C4-2B (cell line): ENCODE results near the gene ALAS1.

Experiments
- H3K27ac ChIP-seq: fragments of 450-650 bp; 2 replicates; pipeline ENCODE4 v1.5.1; 2017
- ZFX ChIP-seq: fragments of 450-650 bp; IDR thresholded peaks from 2 replicates; pipeline ENCODE4 v1.6.1; 2017
- TF ChIP-seq, protein P1 (sequence below): fragments of 450-650 bp; conservative IDR thresholded peaks from 2 replicates; pipeline ENCODE4 v1.5.1; 2017; ENCODE audit warnings: mild to moderate bottlenecking

ALAS1 gene

DNA sequence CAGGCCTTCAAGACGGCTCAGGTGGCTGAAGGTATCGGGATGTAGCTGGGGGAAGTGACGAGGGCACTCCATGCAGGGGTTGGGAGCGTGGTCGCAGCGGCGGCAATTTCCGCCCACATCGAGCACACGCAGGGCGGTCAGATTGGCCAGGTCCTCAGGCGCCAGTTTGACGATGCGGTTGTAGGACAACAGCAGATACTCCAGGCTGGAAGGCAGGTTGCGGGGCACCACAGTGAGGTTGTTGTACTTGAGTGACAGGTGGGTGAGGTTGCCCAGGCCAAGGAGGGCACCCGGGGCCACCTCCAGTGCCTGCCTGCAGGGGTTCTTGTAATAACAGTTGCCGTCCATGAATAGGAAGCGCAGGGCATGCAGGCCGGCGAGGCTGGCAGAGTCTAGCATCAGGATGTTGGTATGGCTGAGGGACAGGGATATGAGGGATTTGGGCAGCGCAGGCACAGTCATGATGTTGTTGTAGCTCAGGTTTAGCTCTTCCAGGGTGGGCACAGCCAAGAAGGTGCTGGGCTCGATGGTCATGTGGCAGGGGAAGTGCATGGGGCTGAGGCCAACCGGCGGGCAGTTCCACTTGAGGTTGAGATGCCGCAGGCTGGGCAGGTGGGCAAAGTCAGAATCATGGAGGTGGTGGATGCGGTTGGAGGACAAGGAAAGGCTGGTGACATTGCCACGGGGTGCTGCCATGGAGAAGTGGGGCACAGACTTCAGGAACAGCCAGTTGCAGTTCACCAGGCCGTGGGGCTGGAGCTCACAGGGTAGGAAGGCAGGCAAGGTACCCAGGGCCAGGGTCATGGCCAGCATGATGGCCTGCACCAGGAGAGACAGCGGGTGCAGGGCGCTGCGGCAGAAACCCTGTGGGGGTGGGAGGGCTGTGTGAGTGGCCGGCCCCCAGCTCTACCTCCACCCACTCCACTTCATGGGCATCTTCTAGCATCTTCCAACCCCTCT lies 25.8 kb downstream of the ALAS1 start:
- TF ChIP-seq ZFX = no peak
- TF ChIP-seq, protein P1, sequence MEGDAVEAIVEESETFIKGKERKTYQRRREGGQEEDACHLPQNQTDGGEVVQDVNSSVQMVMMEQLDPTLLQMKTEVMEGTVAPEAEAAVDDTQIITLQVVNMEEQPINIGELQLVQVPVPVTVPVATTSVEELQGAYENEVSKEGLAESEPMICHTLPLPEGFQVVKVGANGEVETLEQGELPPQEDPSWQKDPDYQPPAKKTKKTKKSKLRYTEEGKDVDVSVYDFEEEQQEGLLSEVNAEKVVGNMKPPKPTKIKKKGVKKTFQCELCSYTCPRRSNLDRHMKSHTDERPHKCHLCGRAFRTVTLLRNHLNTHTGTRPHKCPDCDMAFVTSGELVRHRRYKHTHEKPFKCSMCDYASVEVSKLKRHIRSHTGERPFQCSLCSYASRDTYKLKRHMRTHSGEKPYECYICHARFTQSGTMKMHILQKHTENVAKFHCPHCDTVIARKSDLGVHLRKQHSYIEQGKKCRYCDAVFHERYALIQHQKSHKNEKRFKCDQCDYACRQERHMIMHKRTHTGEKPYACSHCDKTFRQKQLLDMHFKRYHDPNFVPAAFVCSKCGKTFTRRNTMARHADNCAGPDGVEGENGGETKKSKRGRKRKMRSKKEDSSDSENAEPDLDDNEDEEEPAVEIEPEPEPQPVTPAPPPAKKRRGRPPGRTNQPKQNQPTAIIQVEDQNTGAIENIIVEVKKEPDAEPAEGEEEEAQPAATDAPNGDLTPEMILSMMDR = no peak
- H3K27ac ChIP-seq = no peak overlapping the region

DNA sequence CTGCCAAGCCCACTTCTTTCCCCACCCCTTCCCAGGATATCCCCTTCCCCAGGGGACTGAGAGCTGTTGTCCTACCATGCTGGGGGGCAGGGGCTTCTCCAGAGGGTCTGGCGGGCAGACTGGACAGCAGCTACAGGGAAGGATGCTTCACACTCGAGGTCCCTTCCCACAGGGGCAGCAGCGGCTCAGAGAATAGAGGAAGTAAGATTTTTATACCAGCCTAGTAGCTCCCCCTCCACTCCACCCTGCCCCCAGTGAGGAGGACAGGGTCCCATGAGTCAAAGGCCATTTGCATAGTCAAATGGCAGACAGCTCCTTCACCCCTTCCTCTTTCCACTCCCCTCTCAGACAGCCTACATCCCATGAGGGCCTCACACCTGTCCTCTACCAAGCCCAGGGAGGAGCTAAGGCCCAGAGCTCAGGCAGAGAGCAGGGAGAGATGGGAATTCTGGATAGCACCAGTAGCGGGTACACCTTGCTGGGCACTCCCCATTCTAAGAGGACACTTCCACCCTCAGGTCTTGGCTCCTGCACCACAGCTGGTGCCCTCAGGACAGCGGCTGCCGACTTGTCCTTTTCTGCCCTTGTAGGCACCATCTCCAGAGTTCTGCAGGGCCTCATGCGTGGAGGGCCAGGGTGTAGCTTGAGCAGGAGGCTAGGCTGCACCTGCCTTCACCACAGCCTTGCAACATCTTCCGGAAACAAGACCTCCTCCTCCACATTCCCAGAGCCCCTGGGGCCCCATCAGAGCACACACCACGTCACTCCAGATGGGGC lies 27.7 kb downstream of the ALAS1 start, which contains the start of gene TLR9:
TSS of gene TLR9 (minus strand) at position 194 of the 777 bp plus-strand sequence. CDS start at position 78, 116 bp downstream.
- no peak for TF ChIP-seq ZFX
- TF ChIP-seq, protein P1 = no peak
- H3K27ac ChIP-seq = no peak within 1 kb of the TSS

DNA sequence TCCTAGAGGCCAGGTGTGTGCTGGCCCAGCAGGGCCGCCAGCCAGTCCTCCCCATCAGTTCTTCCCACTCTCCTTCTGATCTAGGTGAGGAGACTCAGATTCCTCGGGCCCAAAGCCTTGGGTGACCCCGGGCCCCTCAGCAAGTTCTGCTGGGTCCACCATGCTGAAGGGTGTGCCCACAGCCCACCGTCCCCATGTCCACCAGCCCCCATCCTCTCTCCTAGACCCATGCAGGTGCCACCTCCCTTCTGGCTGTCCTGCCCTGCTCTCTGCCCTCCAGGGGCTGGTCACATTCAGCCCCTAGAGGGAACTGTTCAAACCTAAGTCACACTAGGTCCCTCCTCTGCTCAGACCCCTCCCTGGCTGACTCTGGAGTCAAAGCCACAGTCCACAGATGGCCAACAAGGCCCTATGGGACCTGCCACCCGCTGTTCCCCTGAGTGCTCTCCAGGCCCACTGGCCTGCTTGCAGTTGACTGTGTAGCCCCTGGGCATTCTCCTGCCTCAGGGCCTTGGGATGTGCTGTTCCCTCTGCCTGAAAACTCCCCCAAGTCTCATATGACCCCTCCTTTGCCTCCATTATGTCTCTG lies 28.4 kb downstream of the ALAS1 start:
- TF ChIP-seq, protein P1 = no peak
- no peak for TF ChIP-seq ZFX
- H3K27ac ChIP-seq = no peak overlapping the region

DNA sequence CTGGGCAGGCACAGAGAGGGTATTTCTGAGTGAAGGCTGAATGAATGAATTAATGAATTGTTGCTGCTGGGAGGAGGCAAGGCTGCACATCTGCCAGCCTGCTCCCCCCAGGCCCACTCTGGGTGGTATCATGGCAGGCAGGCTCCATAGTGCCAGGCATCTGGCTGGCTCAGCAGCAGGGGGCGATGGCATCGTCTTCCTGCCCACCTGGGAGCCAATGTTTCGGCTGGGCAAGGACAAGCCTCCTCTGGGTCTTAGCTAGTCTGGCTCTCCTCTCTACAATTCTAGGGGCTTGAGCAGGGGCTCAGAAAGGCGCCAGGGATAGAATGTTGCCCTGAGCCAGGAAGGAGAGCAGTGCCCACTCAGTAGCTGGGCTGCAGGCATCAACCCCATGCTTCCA lies 29.2 kb downstream of the ALAS1 start:
- TF ChIP-seq ZFX = no peak
- TF ChIP-seq, protein P1 = no peak
- no peak overlapping the region for H3K27ac ChIP-seq

DNA sequence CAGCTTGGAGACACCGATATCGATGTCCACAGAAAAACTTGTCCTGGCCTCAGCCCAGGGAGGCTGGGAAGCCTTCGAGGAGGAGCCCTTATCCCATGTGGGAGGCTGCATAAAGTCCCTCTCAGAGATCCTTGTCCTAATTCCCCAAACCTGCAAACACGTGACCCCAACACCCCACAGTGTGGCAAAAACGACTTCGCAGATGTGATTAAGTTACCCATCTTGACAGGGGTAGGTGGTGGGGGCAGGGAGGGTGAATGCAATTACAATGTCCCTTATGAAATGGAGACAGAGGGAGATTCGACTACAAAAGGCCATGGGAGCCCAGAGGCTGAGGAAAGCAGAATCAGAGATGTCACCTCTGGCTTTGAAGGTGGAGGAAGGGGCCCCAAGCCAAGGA lies 29.8 kb downstream of the ALAS1 start:
- no peak for TF ChIP-seq ZFX
- TF ChIP-seq, protein P1 = no peak
- H3K27ac ChIP-seq = no peak overlapping the region

DNA sequence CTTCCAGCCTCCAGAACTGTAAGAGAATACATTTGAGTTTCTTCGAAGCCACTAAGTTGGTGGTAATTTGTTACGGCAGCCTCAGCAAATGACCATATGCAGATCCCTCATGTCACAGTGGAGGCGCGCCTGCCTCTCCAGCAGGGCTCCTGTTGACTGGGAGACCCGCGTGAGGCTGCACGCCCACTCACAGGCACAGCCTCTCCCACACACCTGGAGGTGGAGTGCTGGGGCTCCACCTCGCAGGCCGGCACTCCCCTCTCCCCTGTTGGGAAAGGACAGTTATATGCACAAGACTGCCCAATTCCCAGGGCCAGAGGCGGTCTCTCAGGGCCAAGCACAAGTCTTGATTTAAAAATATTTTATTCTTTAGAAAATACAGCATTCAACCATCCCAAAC lies 30.3 kb downstream of the ALAS1 start:
- H3K27ac ChIP-seq = no peak overlapping the region
- TF ChIP-seq, protein P1 = no peak
